Aorta (tissue), 5 donors: Measurements from ENCODE around the gene SOX15. TPM values are rescaled to one million over a fixed set of nuclear protein-coding genes. Genes with fewer than 3 reads are reported as not detected.

Experiments
- ATAC-seq: fragments of 200-7000 bp; cut with Tn5 transposase; one replicate; pipeline ENCODE4 v1.9.1; 2022; ENCODE audit warnings: moderate library complexity; ENCODE audit not compliant: low FRiP score
- DNase-seq, 2 donors: peaks; one replicate each; pipeline ENCODE4 v3.0.0-alpha.2; 2020
- H3K27ac ChIP-seq, 2 donors: one replicate each; pipeline ENCODE4 v1.5.1; 2013; ENCODE audit warnings: low read length in 2 of 2, mild to moderate bottlenecking in 2 of 2, moderate library complexity in 2 of 2, control low read depth in 1 of 2, inconsistent platforms in 1 of 2, low read depth in 1 of 2
- H3K27me3 ChIP-seq, 2 donors: one replicate each; pipeline ENCODE4 v1.6.1; 2013; ENCODE audit warnings: control low read depth in 1 of 2, low read length in 1 of 2, mild to moderate bottlenecking in 1 of 2, moderate library complexity in 1 of 2; ENCODE audit not compliant: insufficient read depth in 2 of 2, control insufficient read depth in 1 of 2
- H3K36me3 ChIP-seq, 2 donors: one replicate each; pipeline ENCODE4 v1.6.1; 2013; ENCODE audit warnings: control low read depth in 1 of 2, low read length in 1 of 2, mild to moderate bottlenecking in 1 of 2; ENCODE audit not compliant: insufficient read depth in 2 of 2, control insufficient read depth in 1 of 2
- H3K4me1 ChIP-seq, 2 donors: one replicate each; pipeline ENCODE4 v1.6.1; 2013; ENCODE audit warnings: low read length in 2 of 2, control low read depth in 1 of 2, mild to moderate bottlenecking in 1 of 2, moderate library complexity in 1 of 2; ENCODE audit not compliant: insufficient read depth in 2 of 2, control insufficient read depth in 1 of 2
- H3K4me3 ChIP-seq, 2 donors: one replicate each; pipeline ENCODE4 v1.5.1; 2013; ENCODE audit warnings: low read length in 2 of 2, control low read depth in 1 of 2, mild to moderate bottlenecking in 1 of 2
- H3K9me3 ChIP-seq: one replicate; pipeline ENCODE4 v1.6.1; 2013; ENCODE audit warnings: mild to moderate bottlenecking, low read length; ENCODE audit not compliant: control insufficient read depth
- WGBS, 2 donors: extraction: QIAGEN DNeasy Blood & Tissue Kit; methylation state at CpG; one replicate each; pipeline ENCODE4 v1.1.7; 2013; 5-methylcytosine and 5-hydroxymethylcytosine counted together
- intact Hi-C, 2 donors: fragments of 100-400 bp; cut with DNase I; formaldehyde crosslinking; loops; one replicate each; pipeline versions ENCODE4 v1.14.2 to v1.15.0; 2022
- polyA plus RNA-seq, 2 donors: library from polyadenylated mRNA; stranded (reverse); fragments of 200-250 nt; gene quantifications; one replicate each; pipeline ENCODE4 v1.2.3, GENCODE V29; 2013
- total RNA-seq, 2 donors: library from RNA; stranded (reverse); fragmentation: NEBNext Ultra II Directional; extraction: Animal tissue kit (Norgen Biotek cat#: 25700); gene quantifications; one replicate each; pipeline ENCODE4 v1.2.1, GENCODE V29; 2021
- donor health status: healthy with polysubstance abuse.
- donor health status: Bipolar disorder and iron deficiency.
- donor health status: DM: no; HTN: no; CAD: no.
- donor health status: DM: no; HTN: no; CAD: no.
- donor health status: DM: yes; HTN: yes; CAD: no.

The SOX15 gene
- total and polyA plus RNA-seq, 4 donors, result 0.50 to 2.8 (median 1.7) TPM

DNA sequence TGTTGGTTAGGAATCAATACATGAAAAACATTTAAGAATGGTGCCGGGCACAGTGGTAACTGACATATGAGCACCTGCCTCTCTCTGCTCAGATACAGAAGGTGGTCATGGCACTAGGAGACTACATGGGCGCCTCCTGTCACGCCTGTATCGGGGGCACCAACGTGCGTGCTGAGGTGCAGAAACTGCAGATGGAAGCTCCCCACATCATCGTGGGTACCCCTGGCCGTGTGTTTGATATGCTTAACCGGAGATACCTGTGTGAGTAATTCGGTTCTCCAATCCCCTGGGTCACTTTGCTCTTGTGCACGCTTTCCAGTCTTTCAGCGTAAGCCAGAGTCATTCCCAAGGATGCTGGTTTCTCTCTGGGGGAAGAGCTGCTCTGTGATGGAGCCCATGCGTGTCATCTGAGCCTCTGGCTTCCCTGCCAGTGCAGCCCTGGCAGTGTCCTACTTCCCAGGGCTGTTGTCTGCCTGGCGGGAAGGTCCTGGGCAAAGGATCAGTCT is 13.4 kb downstream of the SOX15 start:
- 78 to 79% methylated on average over 14 of the region's 14 CpGs for WGBS, 2 donors
- Histone ChIP-seq H3K27ac (no peak overlapping the region), H3K4me3 (no peak overlapping the region), H3K9me3 (no peaks in the 10 kb centered on the region), H3K27me3 (no peaks in the 10 kb centered on the region), H3K36me3 (peaks cover 0 to 18% of the 10 kb centered on the region in 2 donors), H3K4me1 (no peaks in the 10 kb centered on the region)
- DNase-seq, result no peak
- no peak for ATAC-seq
- intact Hi-C loops, result no loop called here

DNA sequence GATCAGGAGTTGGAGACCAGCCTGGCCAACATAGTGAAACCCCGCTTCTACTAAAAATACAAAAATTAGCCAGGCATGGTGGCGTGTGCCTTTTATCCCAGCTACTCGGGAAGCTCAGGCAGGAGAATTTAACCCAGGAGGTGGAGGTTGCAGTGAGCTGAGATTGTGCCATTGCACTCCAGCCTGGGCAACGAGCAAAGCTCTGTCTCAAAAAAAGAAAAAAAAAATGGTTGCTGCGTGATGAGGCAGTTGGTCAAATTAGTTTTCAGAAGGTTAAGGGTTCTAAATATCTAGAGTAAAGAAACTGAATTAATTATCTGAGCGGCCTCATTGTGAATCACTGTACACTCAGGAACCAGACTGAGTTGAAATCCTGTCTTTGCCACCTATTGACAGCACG is 13.9 kb downstream of the SOX15 start:
- Histone ChIP-seq H3K36me3 (peaks cover 0 to 18% of the 10 kb centered on the region in 2 donors), H3K27ac (no peak overlapping the region), H3K4me3 (no peak overlapping the region), H3K4me1 (no peaks in the 10 kb centered on the region), H3K9me3 (no peaks in the 10 kb centered on the region), H3K27me3 (no peaks in the 10 kb centered on the region)
- no peak for DNase-seq
- no peak for ATAC-seq
- intact Hi-C loops, result no loop called here
- WGBS, 2 donors, result 63 to 65% methylated on average over 7 of the region's 7 CpGs

DNA sequence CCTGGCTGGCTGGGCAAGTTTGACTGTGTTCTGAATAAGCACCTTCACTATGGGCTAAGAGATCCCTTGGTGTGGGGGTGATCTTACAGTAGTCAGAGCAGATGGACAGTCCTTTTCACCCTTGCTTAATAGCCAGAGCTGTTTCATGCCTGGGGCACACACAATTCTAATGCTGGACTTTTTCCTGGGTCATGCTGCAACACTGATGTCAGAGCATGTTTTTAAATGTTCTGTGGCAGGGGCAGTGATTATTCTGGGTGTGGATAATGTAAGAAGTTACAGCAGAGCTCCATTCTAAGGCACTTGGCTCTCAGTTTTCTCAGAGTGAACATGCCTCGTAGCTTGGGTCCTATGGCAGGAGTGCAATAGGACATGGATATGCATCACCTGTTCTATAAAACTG is 14.4 kb downstream of the SOX15 start:
- intact Hi-C loops, result no loop called here
- Histone ChIP-seq H3K27me3 (no peaks in the 10 kb centered on the region), H3K9me3 (no peaks in the 10 kb centered on the region), H3K27ac (no peak overlapping the region), H3K36me3 (peaks cover 0 to 18% of the 10 kb centered on the region in 2 donors), H3K4me1 (no peaks in the 10 kb centered on the region), H3K4me3 (no peak overlapping the region)
- ATAC-seq (no peak), DNase-seq (no peak)
- 37 to 53% methylated on average over 1 of the region's 1 CpG for WGBS, 2 donors

DNA sequence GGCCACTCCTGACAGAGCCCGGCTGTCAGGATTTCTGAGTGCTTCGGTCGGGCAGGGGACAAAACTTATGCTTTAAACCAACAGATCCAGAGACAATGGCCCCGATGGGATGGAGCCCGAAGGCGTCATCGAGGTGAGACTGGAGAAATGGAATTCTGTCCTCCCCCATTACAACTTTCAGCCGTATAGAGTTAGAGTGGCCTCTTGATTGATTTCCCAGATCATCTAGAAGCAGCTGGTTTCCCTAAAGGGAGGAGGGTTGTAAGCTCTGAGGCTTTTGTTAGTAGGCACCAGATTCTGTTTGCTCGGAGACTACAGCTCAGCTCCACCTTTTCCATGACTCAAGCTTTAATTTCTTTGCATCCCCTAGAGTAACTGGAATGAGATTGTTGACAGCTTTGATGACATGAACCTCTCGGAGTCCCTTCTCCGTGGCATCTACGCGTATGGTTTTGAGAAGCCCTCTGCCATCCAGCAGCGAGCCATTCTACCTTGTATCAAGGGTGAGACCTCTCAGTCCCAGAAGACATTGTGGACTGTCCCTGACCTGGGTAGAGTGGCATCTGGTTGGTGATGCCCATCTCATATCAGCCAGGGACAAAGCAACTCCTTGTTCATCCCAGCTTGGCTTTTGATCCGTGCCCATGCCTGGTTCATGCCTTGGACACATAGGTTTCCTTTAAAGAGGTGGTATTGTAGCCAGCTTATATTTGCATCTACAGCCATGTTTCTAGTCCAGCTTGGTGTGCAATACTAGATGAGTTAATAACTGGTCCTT is 15.5 kb downstream of the SOX15 start:
- Histone ChIP-seq H3K27me3 (no peaks in the 10 kb centered on the region), H3K27ac (peak overlapping the region in 1 of 2 donors; percentile 12), H3K4me3 (peak overlapping the region in 1 of 2 donors; percentile 45), H3K4me1 (no peaks in the 10 kb centered on the region), H3K36me3 (peaks cover 0 to 19% of the 10 kb centered on the region in 2 donors), H3K9me3 (no peaks in the 10 kb centered on the region)
- DNase-seq, result no peak
- WGBS, 2 donors, result 21 to 22% methylated on average over 14 to 15 of the region's 15 CpGs
- intact Hi-C loops, result loop anchor here in 1 of 2 donors (5.0 kb wide), 2 partner anchors 113 to 578 kb away; partner anchors contain the start of genes PER1, TP53 and WRAP53
- ATAC-seq, result no peak

DNA sequence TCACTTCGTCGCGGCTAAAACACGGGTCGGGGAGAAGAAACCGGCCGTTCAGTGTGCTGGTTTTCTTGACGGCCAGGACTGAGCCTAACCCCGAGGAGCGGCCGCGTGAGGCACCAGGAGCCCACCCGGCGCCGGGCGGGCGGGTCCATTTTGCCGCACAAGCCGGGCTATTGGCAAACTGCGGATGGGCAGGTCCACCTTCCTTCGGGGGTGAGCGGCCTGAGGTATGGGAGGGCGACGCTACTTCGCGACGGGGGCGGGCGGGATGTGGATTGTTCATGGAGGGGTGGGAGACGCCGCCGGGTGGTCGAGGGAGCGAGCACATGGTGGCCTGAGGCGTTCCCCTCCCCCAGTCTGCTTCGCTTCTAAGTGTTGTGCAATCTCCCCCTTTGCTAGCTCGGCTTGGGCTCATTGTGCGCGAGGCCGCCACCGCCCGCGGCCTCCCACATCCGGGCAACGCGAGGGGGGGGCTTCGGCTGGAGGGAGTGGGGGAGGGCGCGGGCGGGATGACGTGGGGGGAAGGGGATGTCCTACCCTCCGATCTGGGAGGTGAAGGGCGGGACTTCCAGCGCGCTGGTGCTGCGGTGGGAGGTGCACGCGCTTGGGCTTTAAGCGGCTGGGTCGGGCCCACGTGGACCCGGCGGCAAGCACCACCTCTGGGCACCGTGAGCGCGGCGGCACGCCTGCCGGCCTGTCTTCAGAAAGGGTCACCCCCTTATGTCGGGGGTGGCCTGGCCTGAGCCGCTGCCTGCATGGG is 16.4 kb downstream of the SOX15 start:
- H3K4me1 ChIP-seq, result no peaks in the 10 kb centered on the region
- intact Hi-C loops, result loop anchor here in 1 of 2 donors (5.0 kb wide), 2 partner anchors 114 to 579 kb away; partner anchors contain the start of genes PER1, TP53 and WRAP53
- DNase-seq (peak; percentile 95 to 96), ATAC-seq (peak; percentile 91)
- H3K27ac ChIP-seq, result peak overlapping the region; percentile 71 to 86
- H3K36me3 ChIP-seq, result peaks cover 0 to 19% of the 10 kb centered on the region in 2 donors
- WGBS, 2 donors, result 0 to 1% methylated on average over 63 to 71 of the region's 71 CpGs
- H3K9me3 ChIP-seq, result no peaks in the 10 kb centered on the region
- peak overlapping the region; percentile 68 to 90 for H3K4me3 ChIP-seq
- H3K27me3 ChIP-seq, result no peaks in the 10 kb centered on the region

DNA sequence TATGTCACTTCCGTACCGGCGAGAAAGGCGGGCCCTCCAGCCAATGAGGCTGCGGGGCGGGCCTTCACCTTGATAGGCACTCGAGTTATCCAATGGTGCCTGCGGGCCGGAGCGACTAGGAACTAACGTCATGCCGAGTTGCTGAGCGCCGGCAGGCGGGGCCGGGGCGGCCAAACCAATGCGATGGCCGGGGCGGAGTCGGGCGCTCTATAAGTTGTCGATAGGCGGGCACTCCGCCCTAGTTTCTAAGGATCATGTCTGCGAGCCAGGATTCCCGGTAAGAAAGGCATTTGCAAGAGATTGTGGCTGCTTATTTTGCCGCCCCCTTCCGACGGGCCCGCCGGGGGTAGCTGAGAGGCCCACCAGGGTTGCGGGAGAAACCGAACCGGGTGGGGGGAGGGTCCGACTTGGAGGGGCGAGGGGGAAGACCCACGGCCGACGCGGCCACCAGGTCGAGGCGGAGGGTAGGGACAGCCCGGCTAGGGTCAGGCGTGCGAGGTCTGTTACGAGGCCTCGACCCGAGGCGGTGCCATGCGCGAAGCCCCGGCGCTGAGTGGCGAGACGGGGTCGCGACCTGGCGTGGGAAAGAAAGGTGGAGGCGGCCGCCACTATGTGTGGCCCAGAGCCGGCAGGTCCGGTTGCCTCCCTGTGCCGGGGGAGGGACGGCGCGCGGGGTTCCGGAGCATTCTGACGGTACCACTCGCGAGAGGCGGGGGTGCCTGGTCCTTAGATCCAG is 17.1 kb downstream of the SOX15 start:
- peak; percentile 85 to 99 for DNase-seq
- intact Hi-C loops, result loop anchor here in 1 of 2 donors (5.0 kb wide), 2 partner anchors 115 to 580 kb away; partner anchors contain the start of genes PER1, TP53 and WRAP53
- Histone ChIP-seq H3K4me1 (no peaks in the 10 kb centered on the region), H3K9me3 (no peaks in the 10 kb centered on the region), H3K27me3 (no peaks in the 10 kb centered on the region), H3K36me3 (peaks cover 0 to 15% of the 10 kb centered on the region in 2 donors), H3K4me3 (peak overlapping the region; percentile 68 to 90), H3K27ac (peak overlapping the region; percentile 71 to 86)
- ATAC-seq, result peak; percentile 97
- WGBS, 2 donors, result 1% methylated on average over 70 to 73 of the region's 73 CpGs

DNA sequence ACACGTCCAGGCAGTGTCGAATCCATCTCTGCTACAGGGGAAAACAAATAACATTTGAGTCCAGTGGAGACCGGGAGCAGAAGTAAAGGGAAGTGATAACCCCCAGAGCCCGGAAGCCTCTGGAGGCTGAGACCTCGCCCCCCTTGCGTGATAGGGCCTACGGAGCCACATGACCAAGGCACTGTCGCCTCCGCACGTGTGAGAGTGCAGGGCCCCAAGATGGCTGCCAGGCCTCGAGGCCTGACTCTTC is 17.6 kb downstream of the SOX15 start:
- 1% methylated on average over 11 of the region's 11 CpGs for WGBS, 2 donors
- DNase-seq, result peak in 1 of 2 donors; percentile 99
- ATAC-seq, result no peak
- Histone ChIP-seq H3K36me3 (peaks cover 0 to 16% of the 10 kb centered on the region in 2 donors), H3K9me3 (no peaks in the 10 kb centered on the region), H3K4me3 (peak overlapping the region; percentile 16 to 38), H3K4me1 (no peaks in the 10 kb centered on the region), H3K27me3 (no peaks in the 10 kb centered on the region), H3K27ac (peak overlapping the region; percentile 23 to 92)
- intact Hi-C loops, result loop anchor here in 1 of 2 donors (5.0 kb wide), 2 partner anchors 115 to 580 kb away; partner anchors contain the start of genes PER1, TP53 and WRAP53

DNA sequence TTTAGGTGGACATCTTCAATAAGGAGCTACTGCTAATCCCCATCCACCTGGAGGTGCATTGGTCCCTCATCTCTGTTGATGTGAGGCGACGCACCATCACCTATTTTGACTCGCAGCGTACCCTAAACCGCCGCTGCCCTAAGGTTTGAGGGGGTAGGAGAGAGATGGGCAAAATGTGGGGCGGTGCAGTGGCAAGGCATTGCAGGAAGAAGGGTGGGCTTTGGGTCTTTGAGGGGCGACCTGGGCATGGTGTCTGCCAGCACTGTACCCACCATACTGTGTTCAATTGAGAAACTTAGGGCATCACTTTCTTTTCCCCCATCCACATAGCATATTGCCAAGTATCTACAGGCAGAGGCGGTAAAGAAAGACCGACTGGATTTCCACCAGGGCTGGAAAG is 19.5 kb downstream of the SOX15 start:
- H3K36me3 ChIP-seq, result peaks cover 0 to 15% of the 10 kb centered on the region in 2 donors
- intact Hi-C loops, result loop anchor here in 1 of 2 donors (5.0 kb wide), 2 partner anchors 117 to 582 kb away; partner anchors contain the start of genes PER1, TP53 and WRAP53
- no peaks in the 10 kb centered on the region for H3K27me3 ChIP-seq
- no peak overlapping the region for H3K4me3 ChIP-seq
- ATAC-seq, result no peak
- DNase-seq, result no peak
- no peaks in the 10 kb centered on the region for H3K9me3 ChIP-seq
- H3K4me1 ChIP-seq, result no peaks in the 10 kb centered on the region
- 91 to 93% methylated on average over 10 of the region's 10 CpGs for WGBS, 2 donors
- H3K27ac ChIP-seq, result no peak overlapping the region
